H1 (cell line): ENCODE data around the gene LRBA. TPM values are rescaled to one million over a fixed set of nuclear protein-coding genes. Genes with fewer than 3 reads are reported as not detected.

Experiments used
- CTCF ChIA-PET: fragments of 300-600 bp; sonication (Branson Sonifier 250); formaldehyde crosslinking; loops from one replicate; lab custom pipeline; 2021; ENCODE audit not compliant: partially characterized antibody; lab: Charles Lee
- POLR2A ChIA-PET: fragments of 300-600 bp; sonication (Branson Sonifier 250); formaldehyde crosslinking; loops from one replicate; lab custom pipeline; 2021; ENCODE audit warnings: inconsistent platforms; ENCODE audit not compliant: partially characterized antibody; lab: Charles Lee
- DNase-seq, 2 experiments: peaks; one replicate each; pipeline versions ENCODE4 v3.0.0 to v3.0.0-alpha.2; 2010 to 2022; ENCODE audit warnings: low spot score in 2 of 2, low read depth in 1 of 2, mixed read lengths in 1 of 2
- FAIRE-seq: peaks from 2 replicates; lab custom pipeline; 2011; peaks lifted over from hg19 to GRCh38; lab: Jason Lieb, UNC
- H2AFZ ChIP-seq: 2 replicates; pipeline ENCODE4 v1.8.1; 2012; ENCODE audit warnings: low read length, inconsistent platforms
- H2AK5ac ChIP-seq: 2 replicates; pipeline ENCODE4 v1.6.1; 2013; ENCODE audit warnings: low read depth, low read length
- H2BK120ac ChIP-seq: replicated peaks from 2 replicates; pipeline ENCODE3; 2013; ENCODE audit warnings: low read depth, low read length, inconsistent platforms
- H2BK12ac ChIP-seq: 2 replicates; pipeline ENCODE4 v1.6.1; 2013; ENCODE audit warnings: low read depth, low read length
- H2BK15ac ChIP-seq: 2 replicates; pipeline ENCODE4 v1.6.1; 2013; ENCODE audit warnings: low read length
- H2BK20ac ChIP-seq: 2 replicates; pipeline ENCODE4 v1.6.1; 2013; ENCODE audit warnings: low read length
- H2BK5ac ChIP-seq: 2 replicates; pipeline ENCODE4 v1.6.1; 2013; ENCODE audit warnings: low read depth, low read length
- H3K14ac ChIP-seq: 2 replicates; pipeline ENCODE4 v1.6.1; 2013; ENCODE audit warnings: inconsistent platforms; ENCODE audit not compliant: insufficient read length
- H3K18ac ChIP-seq: 2 replicates; pipeline ENCODE4 v1.6.1; 2013; ENCODE audit warnings: low read length; ENCODE audit errors: extremely low read depth
- H3K23ac ChIP-seq: 2 replicates; pipeline ENCODE4 v1.6.1; 2013; ENCODE audit warnings: inconsistent platforms; ENCODE audit not compliant: insufficient read length
- H3K23me2 ChIP-seq: 2 replicates; pipeline ENCODE4 v1.6.1; 2013; ENCODE audit warnings: low read depth, low read length
- H3K27ac ChIP-seq: 2 replicates; pipeline ENCODE4 v1.6.1; 2011; ENCODE audit warnings: low read depth, low read length, inconsistent platforms
- H3K27me3 ChIP-seq, 4 experiments: replicated peaks in 1 of 4; 1 replicate in 1 of 4; 2 replicates in 3 of 4; pipeline versions ENCODE4 v1.6.1 to v1.8.1; 2011 to 2013; ENCODE audit warnings: low read length in 3 of 4, mild to moderate bottlenecking in 3 of 4, inconsistent platforms in 2 of 4, mixed read lengths in 2 of 4, moderate library complexity in 1 of 4; ENCODE audit not compliant: control insufficient read depth in 3 of 4, insufficient read depth in 3 of 4; ENCODE audit errors: extremely low read depth in 1 of 4
- H3K36me3 ChIP-seq, 4 experiments: 2 replicates each; pipeline versions ENCODE4 v1.6.1 to v1.8.1; 2011 to 2013; ENCODE audit warnings: mild to moderate bottlenecking in 4 of 4, low read length in 3 of 4, moderate library complexity in 2 of 4, control low read depth in 1 of 4, inconsistent platforms in 1 of 4; ENCODE audit not compliant: insufficient read depth in 4 of 4, control insufficient read depth in 2 of 4
- H3K4ac ChIP-seq: replicated peaks from 2 replicates; pipeline ENCODE3; 2013; ENCODE audit warnings: low read length, low read depth, mixed read lengths, inconsistent platforms; ENCODE audit not compliant: insufficient read length
- H3K4me1 ChIP-seq, 4 experiments: replicated peaks in 1 of 4; 1 replicate in 1 of 4; 2 replicates in 3 of 4; pipeline versions ENCODE4 v1.6.1 to v1.8.1; 2011 to 2013; ENCODE audit warnings: low read length in 3 of 4, inconsistent platforms in 2 of 4, mixed read lengths in 1 of 4; ENCODE audit not compliant: insufficient read depth in 4 of 4, control insufficient read depth in 3 of 4
- H3K4me2 ChIP-seq, 2 experiments: 2 replicates each; pipeline versions ENCODE4 v1.6.1 to v1.8.1; 2011 to 2013; ENCODE audit warnings: low read depth in 2 of 2, low read length in 2 of 2, control low read depth in 1 of 2, inconsistent platforms in 1 of 2, mild to moderate bottlenecking in 1 of 2; ENCODE audit not compliant: insufficient read depth in 1 of 2
- H3K4me3 ChIP-seq, 4 experiments: fragments of 200-600, 300-600 bp in 1 of 4; sonication (generic), shearing (Covaris generic), sonication (Bioruptor Twin) in 1 of 4; 2 replicates each; pipeline versions ENCODE4 v1.5.1 to v1.8.1; 2011 to 2016; ENCODE audit warnings: low read length in 4 of 4, low read depth in 3 of 4, control low read depth in 2 of 4, inconsistent platforms in 2 of 4, mild to moderate bottlenecking in 2 of 4, mixed read lengths in 1 of 4, moderate library complexity in 1 of 4; ENCODE audit not compliant: insufficient read depth in 2 of 4; ENCODE audit errors: extremely low read depth in 1 of 4
- H3K56ac ChIP-seq: replicated peaks from 2 replicates; pipeline ENCODE3; 2013; ENCODE audit warnings: low read depth, mild to moderate bottlenecking, mixed read lengths, low read length, inconsistent platforms; ENCODE audit not compliant: insufficient read length
- H3K79me1 ChIP-seq: 2 replicates; pipeline ENCODE4 v1.6.1; 2013; ENCODE audit warnings: low read depth, low read length, control low read depth
- H3K79me2 ChIP-seq, 2 experiments: 2 replicates each; pipeline versions ENCODE4 v1.6.1 to v1.8.1; 2012 to 2013; ENCODE audit warnings: low read length in 2 of 2, mild to moderate bottlenecking in 2 of 2, inconsistent platforms in 1 of 2; ENCODE audit not compliant: insufficient read depth in 2 of 2, control insufficient read depth in 1 of 2
- H3K9ac ChIP-seq, 4 experiments: replicated peaks in 1 of 4; 1 replicate in 1 of 4; 2 replicates in 3 of 4; pipeline versions ENCODE4 v1.6.1 to v1.8.1; 2011 to 2013; ENCODE audit warnings: low read depth in 3 of 4, low read length in 3 of 4, control low read depth in 2 of 4, mild to moderate bottlenecking in 2 of 4, moderate library complexity in 2 of 4, inconsistent platforms in 1 of 4; ENCODE audit errors: extremely low read depth in 1 of 4
- H3K9me3 ChIP-seq, 2 experiments: 2 replicates each; pipeline versions ENCODE4 v1.6.1 to v1.8.1; 2012 to 2013; ENCODE audit warnings: mild to moderate bottlenecking in 2 of 2, moderate library complexity in 2 of 2, control low read depth in 1 of 2, inconsistent platforms in 1 of 2, low read depth in 1 of 2, low read length in 1 of 2, mixed read lengths in 1 of 2; ENCODE audit not compliant: insufficient read depth in 2 of 2
- H4K20me1 ChIP-seq, 2 experiments: replicated peaks in 1 of 2; 2 replicates each; pipeline versions ENCODE3 to v1.8.1; 2011 to 2013; ENCODE audit warnings: inconsistent platforms in 2 of 2, low read length in 2 of 2, mild to moderate bottlenecking in 1 of 2; ENCODE audit not compliant: insufficient read depth in 2 of 2, control insufficient read depth in 1 of 2
- H4K5ac ChIP-seq: 2 replicates; pipeline ENCODE4 v1.6.1; 2013; ENCODE audit warnings: low read length, low read depth, mixed read lengths, inconsistent platforms; ENCODE audit not compliant: insufficient read length
- H4K8ac ChIP-seq: 2 replicates; pipeline ENCODE4 v1.8.0; 2013; ENCODE audit warnings: mild to moderate bottlenecking, moderate library complexity, low read length, inconsistent platforms; ENCODE audit not compliant: insufficient read depth; ENCODE audit errors: extremely low read depth
- H4K91ac ChIP-seq: replicated peaks from 2 replicates; pipeline ENCODE3; 2013; ENCODE audit warnings: low read length, mixed read lengths, inconsistent platforms; ENCODE audit not compliant: insufficient read length
- HDAC2 ChIP-seq, 2 experiments: fragments of 300-600 bp in 1 of 2; sonication (generic) in 1 of 2; IDR thresholded peaks; 2 replicates each; pipeline ENCODE4 v1.6.1; 2011 to 2012; ENCODE audit warnings: low read depth in 2 of 2, low read length in 2 of 2, mild to moderate bottlenecking in 2 of 2, moderate library complexity in 2 of 2, borderline replicate concordance in 1 of 2, inconsistent platforms in 1 of 2
- KDM1A ChIP-seq: fragments of 200-600, 300-600 bp; sonication (generic); IDR thresholded peaks from 2 replicates; pipeline ENCODE4 v1.7.1; 2016; ENCODE audit warnings: mild to moderate bottlenecking, low read length, borderline replicate concordance
- KDM5A ChIP-seq: fragments of 200-600 bp; IDR thresholded peaks from 2 replicates; pipeline ENCODE4 v1.7.1; 2012; ENCODE audit warnings: mild to moderate bottlenecking, low read length, inconsistent platforms, mixed read lengths
- NANOG ChIP-seq: IDR thresholded peaks from 2 replicates; pipeline ENCODE4 v1.6.1; 2011; ENCODE audit warnings: low read length, low read depth, mild to moderate bottlenecking, inconsistent platforms; ENCODE audit not compliant: insufficient read depth, poor library complexity, severe bottlenecking
- POLR2A ChIP-seq, 2 experiments: IDR thresholded peaks; 1 replicate in 1 of 2; 2 replicates in 1 of 2; pipeline ENCODE4 v1.6.1; 2011; ENCODE audit warnings: low read depth in 2 of 2, low read length in 2 of 2, mild to moderate bottlenecking in 2 of 2; ENCODE audit errors: control extremely low read depth in 1 of 2
- POLR2AphosphoS5 ChIP-seq: IDR thresholded peaks from 2 replicates; pipeline ENCODE4 v1.6.1; 2011; ENCODE audit warnings: low read depth, low read length
- RNF2 ChIP-seq: fragments of 200-900, 300-1000 bp; sonication (generic); IDR thresholded peaks from 2 replicates; pipeline ENCODE4 v1.7.1; 2016; ENCODE audit warnings: borderline replicate concordance, low read depth, mild to moderate bottlenecking, antibody characterized with exemption, low read length; ENCODE audit not compliant: poor library complexity, severe bottlenecking; ENCODE audit errors: missing control alignments
- TEAD4 ChIP-seq: IDR thresholded peaks from 2 replicates; pipeline ENCODE4 v1.6.1; 2012; ENCODE audit warnings: low read depth, low read length, inconsistent platforms, mixed read lengths
- WGBS, 2 experiments: shearing (Covaris generic) in 1 of 2; methylation state at CpG; one replicate each; pipeline versions ENCODE4 v1.1.6 to v1.1.7; 2013 to 2015; ENCODE audit warnings: low lambda C conversion rate in 2 of 2, mixed read lengths in 2 of 2, inconsistent platforms in 1 of 2, low coverage in 1 of 2, missing lambda C conversion rate in 1 of 2; ENCODE audit not compliant: insufficient replicate concordance in 2 of 2, insufficient coverage in 1 of 2, insufficient read length in 1 of 2; ENCODE audit errors: extremely low coverage in 1 of 2, missing lambda C conversion rate in 1 of 2; 5-methylcytosine and 5-hydroxymethylcytosine counted together
- polyA plus RNA-seq, 7 experiments: library from polyadenylated mRNA; depleted of rRNA in 3 of 7; stranded (reverse) in 5 of 7; unstranded in 2 of 7; fragments of >200 nt in 5 of 7; fragments of 200-250 nt in 2 of 7; gene quantifications; 1 replicate in 5 of 7; 2 replicates in 1 of 7; 4 replicates in 1 of 7; pipeline versions ENCODE4 v1.2.1 to v1.2.3, GENCODE V29; 2011 to 2013; ENCODE audit warnings: missing spikeins in 2 of 7, mixed read lengths in 2 of 7
- total RNA-seq: library from RNA; stranded (reverse); fragmentation: NEBNext Ultra II Directional; extraction: Animal tissue kit (Norgen Biotek cat#: 25700); gene quantifications from 2 replicates; pipeline ENCODE4 v1.2.1, GENCODE V29; 2021

LRBA gene
- total and polyA plus RNA-seq, 2 of the 8 experiments (the other 6 are each of a cell fraction or from before 2014, with no cell fraction given): 54.6 to 83.2 TPM

DNA sequence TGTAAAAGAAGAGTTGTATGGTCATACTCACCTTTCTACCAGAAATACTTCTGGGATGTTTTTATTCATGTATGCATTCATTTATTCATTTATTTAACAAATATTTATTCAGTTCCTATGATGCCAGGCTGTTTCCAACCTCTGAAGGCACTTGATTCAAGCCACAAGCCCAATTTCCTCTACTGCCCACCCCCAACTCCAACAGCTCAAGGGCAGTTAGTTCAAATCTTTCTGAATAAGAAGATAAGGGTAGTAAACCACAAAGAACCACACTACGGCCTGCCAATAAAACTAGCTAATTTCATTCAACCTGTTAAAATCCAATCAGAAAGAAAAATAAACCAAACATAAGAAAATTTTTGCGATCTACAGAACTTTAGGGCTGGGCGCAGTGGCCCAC is 31.2 kb downstream of the LRBA start:
- Histone ChIP-seq H4K20me1 (peaks cover 5% of the 10 kb centered on the region in 2 experiments), H2AK5ac (no peak overlapping the region), H3K27me3 (no peaks in the 10 kb centered on the region), H2BK15ac (no peak overlapping the region), H3K36me3 (no peaks in the 10 kb centered on the region; a peak in 1 of 8 replicates), H3K23me2 (no peaks in the 10 kb centered on the region), H2BK20ac (no peak overlapping the region), H3K18ac (no peak overlapping the region), H2BK120ac (no peak overlapping the region), H3K79me1 (peaks cover 7% of the 10 kb centered on the region), H3K79me2 (peaks cover 0 to 81% of the 10 kb centered on the region in 2 experiments; a peak in 2 of 4 replicates), H3K4me2 (no peak overlapping the region), H2BK5ac (no peak overlapping the region), H2BK12ac (no peak overlapping the region), H3K4me3 (no peak overlapping the region), H4K91ac (no peak overlapping the region), H2AFZ (no peak overlapping the region), H3K56ac (no peak overlapping the region), H3K9me3 (no peaks in the 10 kb centered on the region), H4K8ac (no peak overlapping the region), H3K9ac (no peak overlapping the region), H3K4me1 (no peaks in the 10 kb centered on the region; a peak in 1 of 7 replicates), H3K23ac (no peak overlapping the region), H3K4ac (no peak overlapping the region), H3K14ac (no peak overlapping the region), H3K27ac (no peak overlapping the region), H4K5ac (no peak overlapping the region)
- DNase-seq (no peak), FAIRE-seq (no peak)
- ChIA-PET CTCF (no interaction called here), POLR2A (interaction anchor here (0.6 to 1.3 kb wide), 2 partner anchors 8 to 32 kb away, joined by 4 read pairs; no protein-coding TSS in a partner anchor)
- WGBS, 2 experiments: 93% methylated on average over 3 of the region's 3 CpGs; no CpG with 5 or more reads in 1 of the 2 experiments
- TF ChIP-seq HDAC2 (IDR thresholded peaks at IDR 0.05; ENCODE audit: borderline replicate concordance in 1 of 2, low read depth in 2 of 2, low read length in 2 of 2): no peak
- TF ChIP-seq RNF2: no peak
- no peak for TF ChIP-seq POLR2A (IDR thresholded peaks at IDR 0.05; ENCODE audit: control extremely low read depth in 1 of 2, low read depth in 2 of 2, low read length in 2 of 2)
- no peak for TF ChIP-seq KDM5A
- TF ChIP-seq TEAD4: no peak
- no peak for TF ChIP-seq NANOG
- no peak for TF ChIP-seq KDM1A
- no peak for TF ChIP-seq POLR2AphosphoS5
